IMR-90 (cell line): ENCODE results near the gene MUC5B. TPM values are rescaled to one million over a fixed set of nuclear protein-coding genes. Genes with fewer than 3 reads are reported as not detected.

Experiments used
- ATAC-seq: fragments of 200-7000 bp; cut with Tn5 transposase; 2 replicates; pipeline ENCODE4 v1.9.1; 2020; ENCODE audit warnings: low read depth, mild to moderate bottlenecking, moderate library complexity
- BruUV-seq: library from RNA; stranded (reverse); fragments of 400-500 nt; replicated peaks from 2 replicates; lab custom pipeline; 2021; lab: Mats Ljungman, UMichigan
- CTCF ChIA-PET: fragments of 300-600 bp; formaldehyde crosslinking; extraction: SDS; loops from one replicate; lab custom pipeline; 2021; ENCODE audit warnings: antibody characterized with exemption; lab: Yijun Ruan, JAX
- POLR2A ChIA-PET: fragments of 300-600 bp; sonication (Branson Sonifier 250); formaldehyde crosslinking; loops from one replicate; lab custom pipeline; 2022; ENCODE audit warnings: antibody characterized with exemption; ENCODE audit not compliant: unreplicated experiment; lab: Charles Lee
- DNase-seq: peaks from one replicate; pipeline ENCODE4 v3.0.0; 2013
- H2AFZ ChIP-seq: replicated peaks from 2 replicates; pipeline ENCODE3; 2013; ENCODE audit warnings: low read length, mild to moderate bottlenecking; ENCODE audit not compliant: poor library complexity
- H2AK5ac ChIP-seq: 2 replicates; pipeline ENCODE4 v1.6.1; 2013; ENCODE audit warnings: low read depth, low read length, inconsistent platforms
- H2AK9ac ChIP-seq: replicated peaks from 2 replicates; pipeline ENCODE3; 2013; ENCODE audit warnings: mild to moderate bottlenecking, low read depth, low read length, moderate library complexity; ENCODE audit not compliant: poor library complexity
- H2BK120ac ChIP-seq: 2 replicates; pipeline ENCODE4 v1.6.1; 2013; ENCODE audit warnings: low read depth, low read length, inconsistent platforms
- H2BK15ac ChIP-seq: 3 replicates; pipeline ENCODE4 v1.6.1; 2013; ENCODE audit warnings: low read depth, low read length, inconsistent platforms
- H2BK20ac ChIP-seq: 2 replicates; pipeline ENCODE4 v1.6.1; 2013; ENCODE audit warnings: low read depth, mild to moderate bottlenecking, inconsistent platforms, low read length, moderate library complexity
- H2BK5ac ChIP-seq: 2 replicates; pipeline ENCODE4 v1.6.1; 2013; ENCODE audit warnings: mild to moderate bottlenecking, low read depth, low read length, inconsistent platforms; ENCODE audit not compliant: poor library complexity, severe bottlenecking
- H3K14ac ChIP-seq: replicated peaks from 2 replicates; pipeline ENCODE4 v1.6.1; 2013; ENCODE audit warnings: low read depth, low read length, inconsistent platforms
- H3K18ac ChIP-seq: 2 replicates; pipeline ENCODE4 v1.6.1; 2013; ENCODE audit warnings: low read depth, low read length, control low read depth
- H3K23ac ChIP-seq: 2 replicates; pipeline ENCODE4 v1.6.1; 2013; ENCODE audit warnings: low read depth, low read length, inconsistent platforms
- H3K27ac ChIP-seq: 2 replicates; pipeline ENCODE4 v1.5.1; 2013; ENCODE audit warnings: mild to moderate bottlenecking, control low read depth, low read length; ENCODE audit not compliant: insufficient read depth
- H3K27me3 ChIP-seq: 2 replicates; pipeline ENCODE4 v1.6.1; 2013; ENCODE audit warnings: low read length; ENCODE audit not compliant: control insufficient read depth, insufficient read depth
- H3K36me3 ChIP-seq: 2 replicates; pipeline ENCODE4 v1.6.1; 2013; ENCODE audit warnings: low read length, mixed read lengths; ENCODE audit not compliant: control insufficient read depth, insufficient read depth
- H3K4ac ChIP-seq: 2 replicates; pipeline ENCODE4 v1.6.1; 2013; ENCODE audit warnings: low read depth, low read length, inconsistent platforms
- H3K4me1 ChIP-seq: 2 replicates; pipeline ENCODE4 v1.6.1; 2013; ENCODE audit warnings: low read length, mixed read lengths; ENCODE audit not compliant: control insufficient read depth, insufficient read depth
- H3K4me2 ChIP-seq: 2 replicates; pipeline ENCODE4 v1.6.1; 2013; ENCODE audit warnings: low read depth, mild to moderate bottlenecking, control low read depth, low read length, moderate library complexity
- H3K4me3 ChIP-seq: 2 replicates; pipeline ENCODE4 v1.5.1; 2013; ENCODE audit warnings: low read depth, mild to moderate bottlenecking, control low read depth, low read length, moderate library complexity; ENCODE audit not compliant: insufficient read depth
- H3K56ac ChIP-seq: 2 replicates; pipeline ENCODE4 v1.6.1; 2013; ENCODE audit warnings: low read length, inconsistent platforms; ENCODE audit not compliant: insufficient read depth; ENCODE audit errors: extremely low read depth
- H3K79me1 ChIP-seq, 2 experiments: 2 replicates each; pipeline ENCODE4 v1.6.1; 2013; ENCODE audit warnings: low read length in 2 of 2, inconsistent platforms in 1 of 2, low read depth in 1 of 2
- H3K9ac ChIP-seq: 2 replicates; pipeline ENCODE4 v1.6.1; 2013; ENCODE audit warnings: low read depth, low read length, control low read depth
- H3K9me1 ChIP-seq: 2 replicates; pipeline ENCODE4 v1.6.1; 2013; ENCODE audit warnings: low read length, inconsistent platforms; ENCODE audit not compliant: insufficient read depth
- H3K9me3 ChIP-seq: 2 replicates; pipeline ENCODE4 v1.6.1; 2013; ENCODE audit warnings: low read length; ENCODE audit not compliant: control insufficient read depth, insufficient read depth
- H4K20me1 ChIP-seq: 2 replicates; pipeline ENCODE4 v1.6.1; 2013; ENCODE audit warnings: low read length, inconsistent platforms; ENCODE audit not compliant: insufficient read depth
- H4K5ac ChIP-seq: 2 replicates; pipeline ENCODE4 v1.6.1; 2013; ENCODE audit warnings: mild to moderate bottlenecking, low read depth, low read length, control low read depth
- H4K8ac ChIP-seq, 2 experiments: 2 replicates each; pipeline ENCODE4 v1.6.1; 2013; ENCODE audit warnings: low read depth in 2 of 2, low read length in 2 of 2, control low read depth in 1 of 2, inconsistent platforms in 1 of 2
- H4K91ac ChIP-seq: 2 replicates; pipeline ENCODE4 v1.6.1; 2013; ENCODE audit warnings: low read depth, low read length, inconsistent platforms; ENCODE audit not compliant: insufficient read depth
- BHLHE40 ChIP-seq: fragments of 150-350 bp; IDR thresholded peaks from 2 replicates; pipeline ENCODE4 v1.6.1; 2016; ENCODE audit warnings: mild to moderate bottlenecking, low read depth, low read length
- CEBPB ChIP-seq: IDR thresholded peaks from 2 replicates; pipeline ENCODE4 v1.6.1; 2012; ENCODE audit warnings: low read depth, low read length, improper control_type of control experiment
- CHD1 ChIP-seq: IDR thresholded peaks from 2 replicates; pipeline ENCODE4 v1.6.1; 2012; ENCODE audit warnings: low read depth, low read length, improper control_type of control experiment
- CTCF ChIP-seq: conservative IDR thresholded peaks from 2 replicates; pipeline ENCODE4 v1.5.1; 2012; ENCODE audit warnings: mild to moderate bottlenecking, low read depth, low read length, improper control_type of control experiment
- ELK1 ChIP-seq: fragments of 150-350 bp; IDR thresholded peaks from 2 replicates; pipeline ENCODE4 v1.6.1; 2016; ENCODE audit warnings: low read depth, mild to moderate bottlenecking, low read length, moderate library complexity, borderline replicate concordance
- FOS ChIP-seq: fragments of 150-350 bp; IDR thresholded peaks from 2 replicates; pipeline ENCODE4 v1.6.1; 2016; ENCODE audit warnings: low read depth, low read length
- MAFK ChIP-seq: IDR thresholded peaks from 2 replicates; pipeline ENCODE4 v1.6.1; 2012; ENCODE audit warnings: low read depth, low read length, improper control_type of control experiment
- MAZ ChIP-seq: IDR thresholded peaks from 2 replicates; pipeline ENCODE4 v1.6.1; 2012; ENCODE audit warnings: low read depth, mild to moderate bottlenecking, low read length, improper control_type of control experiment, moderate library complexity, borderline replicate concordance
- MXI1 ChIP-seq: IDR thresholded peaks from 2 replicates; pipeline ENCODE4 v1.6.1; 2012; ENCODE audit warnings: low read depth, mild to moderate bottlenecking, low read length, moderate library complexity, borderline replicate concordance
- NFE2L2 ChIP-seq: fragments of 150-350 bp; IDR thresholded peaks from 2 replicates; pipeline ENCODE4 v1.6.1; 2016; ENCODE audit warnings: low read depth, mild to moderate bottlenecking, low read length
- POLR2A ChIP-seq: IDR thresholded peaks from 2 replicates; pipeline ENCODE4 v1.6.1; 2012; ENCODE audit warnings: mild to moderate bottlenecking, low read depth, low read length
- RAD21 ChIP-seq: IDR thresholded peaks from 2 replicates; pipeline ENCODE4 v1.6.1; 2012; ENCODE audit warnings: low read length, improper control_type of control experiment
- RCOR1 ChIP-seq: IDR thresholded peaks from 2 replicates; pipeline ENCODE4 v1.6.1; 2012; ENCODE audit warnings: mild to moderate bottlenecking, low read length, improper control_type of control experiment; ENCODE audit not compliant: insufficient replicate concordance
- RFX5 ChIP-seq: IDR thresholded peaks from 2 replicates; pipeline ENCODE4 v1.8.0; 2012; ENCODE audit warnings: low read depth, mild to moderate bottlenecking, low read length, moderate library complexity
- SMC3 ChIP-seq: fragments of 150-350 bp; IDR thresholded peaks from 2 replicates; pipeline ENCODE4 v1.6.1; 2016; ENCODE audit warnings: low read depth, mild to moderate bottlenecking, antibody characterized with exemption, low read length, moderate library complexity
- USF2 ChIP-seq: fragments of 150-350 bp; IDR thresholded peaks from 2 replicates; pipeline ENCODE4 v1.6.1; 2017; ENCODE audit warnings: mild to moderate bottlenecking, antibody characterized with exemption, low read length, low read depth
- WGBS, 2 experiments: methylation state at CpG; one replicate each; pipeline versions ENCODE4 v1.1.5 to v1.1.7; 2013; ENCODE audit warnings: missing lambda C conversion rate in 2 of 2; ENCODE audit not compliant: insufficient read length in 1 of 2; ENCODE audit errors: extremely low coverage in 2 of 2; 5-methylcytosine and 5-hydroxymethylcytosine counted together
- dilution Hi-C: fragments of 300-500 bp; cut with HindIII; formaldehyde crosslinking; loops from one replicate; pipeline ENCODE4 v1.14.3; 2018; ENCODE audit warnings: low sequenced_read_pairs; ENCODE audit not compliant: unreplicated experiment
- in situ Hi-C: fragments of 300-500 bp; cut with MboI; formaldehyde crosslinking; loops from 3 replicates; pipeline ENCODE4 v1.14.3; 2019; ENCODE audit warnings: low sequenced_read_pairs, inconsistent platforms, mixed read lengths
- intact Hi-C: fragments of 100-400 bp; cut with micrococcal nuclease; formaldehyde crosslinking; loops from 2 replicates; pipeline ENCODE4 v1.10.0; 2022
- polyA plus RNA-seq, 3 experiments: library from polyadenylated mRNA; depleted of rRNA; stranded (reverse); fragments of >200 nt; gene quantifications; 2 replicates each; pipeline ENCODE4 v1.2.3, GENCODE V29; 2012; ENCODE audit warnings: low replicate concordance in 1 of 3
- total RNA-seq: library from RNA; depleted of rRNA; stranded (reverse); fragments of >200 nt; gene quantifications from 2 replicates; pipeline ENCODE4 v1.2.3, GENCODE V29; 2012

The MUC5B gene
- total and polyA plus RNA-seq, 2 of the 4 experiments (the other 2 are of a cell fraction): not detected

DNA sequence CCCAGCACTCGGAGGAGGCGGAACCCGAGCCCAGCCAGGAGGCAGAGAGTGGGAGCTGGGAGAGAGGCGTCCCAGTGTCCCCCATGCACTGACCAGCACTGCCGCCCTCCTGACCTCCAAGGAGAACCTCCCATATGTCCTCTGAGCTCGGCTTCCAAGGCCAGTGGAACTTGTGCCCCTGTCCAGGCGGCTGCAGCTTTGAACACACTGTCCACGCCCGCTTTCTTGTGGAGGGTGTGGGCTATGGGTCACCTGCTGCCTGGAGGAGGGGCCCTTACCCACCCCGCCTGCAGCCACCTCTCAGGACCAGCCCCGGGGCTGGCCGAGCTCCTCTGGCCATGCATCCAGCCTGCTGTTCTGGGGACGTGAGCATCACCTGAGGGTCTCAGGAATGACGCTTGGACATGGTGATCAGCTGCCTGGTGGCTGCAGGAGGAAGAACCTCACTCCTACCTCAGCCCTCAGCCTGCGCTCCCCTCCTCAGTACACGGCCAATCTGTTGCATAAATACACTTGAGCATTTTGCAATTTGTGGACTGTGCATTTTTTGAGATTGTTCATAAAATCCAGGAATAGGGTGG, 22.2 kb upstream of the MUC5B start:
- Histone ChIP-seq H4K91ac (no peak overlapping the region), H3K18ac (no peak overlapping the region), H3K4me1 (no peaks in the 10 kb centered on the region), H2AK9ac (no peak overlapping the region), H3K56ac (no peak overlapping the region), H3K27me3 (peaks cover 16% of the 10 kb centered on the region; the same call in 1 of the 2 replicates), H3K79me1 (no peaks in the 10 kb centered on the region), H2BK20ac (no peak overlapping the region), H3K4me3 (no peak overlapping the region), H2AFZ (no peak overlapping the region), H3K9me3 (no peaks in the 10 kb centered on the region), H3K9me1 (no peaks in the 10 kb centered on the region), H2AK5ac (no peak overlapping the region), H2BK5ac (no peak overlapping the region), H2BK15ac (no peak overlapping the region), H3K4ac (no peak overlapping the region), H2BK120ac (no peak overlapping the region), H3K36me3 (no peaks in the 10 kb centered on the region), H4K5ac (no peak overlapping the region), H3K9ac (no peak overlapping the region), H4K20me1 (no peaks in the 10 kb centered on the region; the same call in 1 of the 2 replicates), H3K4me2 (no peak overlapping the region), H3K27ac (no peak overlapping the region), H4K8ac (no peak overlapping the region), H3K23ac (no peak overlapping the region), H3K14ac (no peak overlapping the region)
- CTCF ChIA-PET: no interaction called here
- no TSS peak for BruUV-seq
- TF ChIP-seq RCOR1: no peak
- TF ChIP-seq MXI1: no peak
- TF ChIP-seq BHLHE40: no peak
- no peak for TF ChIP-seq FOS
- TF ChIP-seq CHD1: no peak
- TF ChIP-seq POLR2A: no peak
- no peak for TF ChIP-seq RFX5
- TF ChIP-seq NFE2L2: no peak
- no peak for TF ChIP-seq ELK1
- TF ChIP-seq CTCF: no peak
- TF ChIP-seq SMC3: no peak
- TF ChIP-seq MAFK: no peak
- TF ChIP-seq RAD21: no peak
- no peak for TF ChIP-seq MAZ
- no peak for TF ChIP-seq USF2
- TF ChIP-seq CEBPB: no peak
- no peak for DNase-seq
- no peak for ATAC-seq
- dilution Hi-C loops: no loop called here
- intact Hi-C loops: no loop called here
- in situ Hi-C loops: loop anchor here (25.0 kb wide), 1 partner anchor 312 kb away; no protein-coding TSS in a partner anchor
- POLR2A ChIA-PET: no interaction called here
- 73% methylated on average over 5 of the region's 16 CpGs; no CpG with 5 or more reads in 1 of the 2 experiments for WGBS, 2 experiments
